GM12878 (cell line): ENCODE measurements around the gene CDH1.

Source experiments
- BHLHE40 ChIP-seq, 2 experiments: fragments of 450-650 bp in 1 of 2; IDR thresholded peaks; 2 replicates each; pipeline ENCODE4 v1.6.1; 2011 to 2017; ENCODE audit warnings: low read depth in 2 of 2, borderline replicate concordance in 1 of 2, improper control_type of control experiment in 1 of 2, low read length in 1 of 2, mild to moderate bottlenecking in 1 of 2
- CTCF ChIP-seq, 3 experiments: IDR thresholded peaks in 2 of 3; conservative IDR thresholded peaks in 1 of 3; 2 replicates each; pipeline ENCODE4 v1.5.1; 2011; ENCODE audit warnings: low read depth in 3 of 3, low read length in 3 of 3, mild to moderate bottlenecking in 3 of 3, control low read depth in 2 of 3, moderate library complexity in 2 of 3, inconsistent platforms in 1 of 3, mixed read lengths in 1 of 3; ENCODE audit not compliant: control insufficient read depth in 2 of 3, insufficient read depth in 1 of 3; ENCODE audit errors: extremely low read depth in 1 of 3
- FOXK2 ChIP-seq: fragments of 450-650 bp; IDR thresholded peaks from 2 replicates; pipeline ENCODE4 v1.6.1; 2017; ENCODE audit warnings: mild to moderate bottlenecking, moderate library complexity
- MEF2A ChIP-seq: IDR thresholded peaks from 2 replicates; pipeline ENCODE4 v1.6.1; 2011; ENCODE audit warnings: low read depth, mild to moderate bottlenecking, low read length, moderate library complexity; ENCODE audit not compliant: insufficient read depth
- POLR2A ChIP-seq: IDR thresholded peaks from 2 replicates; pipeline ENCODE4 v1.6.1; 2011; ENCODE audit warnings: low read depth, mild to moderate bottlenecking, low read length
- RBBP5 ChIP-seq: fragments of 200-600 bp; sonication (generic); conservative IDR thresholded peaks from 2 replicates; pipeline ENCODE4 v1.6.1; 2016

GRCh38 chr16:68798398-68798797 is 61.3 kb downstream of the CDH1 start:
- TF ChIP-seq POLR2A (no peak), RBBP5 (no peak), MEF2A (no peak), FOXK2 (no peak), CTCF (IDR thresholded peaks at IDR 0.05 in 2 of 3, conservative IDR thresholded peaks at IDR 0.05 in 1 of 3; ENCODE audit: control insufficient read depth in 2 of 3, extremely low read depth in 1 of 3, insufficient read depth in 1 of 3, low read depth in 3 of 3, low read length in 3 of 3) (no peak), BHLHE40 (IDR thresholded peaks at IDR 0.05; ENCODE audit: borderline replicate concordance in 1 of 2, low read depth in 2 of 2, low read length in 1 of 2) (no peak)
